Pons (tissue), 1 donor: ENCODE measurements around the gene SNX20.

Experiments
- DNase-seq: peaks from one replicate; pipeline ENCODE4 v3.0.0-alpha.2; 2016; ENCODE audit warnings: low spot score

SNX20 gene

DNA sequence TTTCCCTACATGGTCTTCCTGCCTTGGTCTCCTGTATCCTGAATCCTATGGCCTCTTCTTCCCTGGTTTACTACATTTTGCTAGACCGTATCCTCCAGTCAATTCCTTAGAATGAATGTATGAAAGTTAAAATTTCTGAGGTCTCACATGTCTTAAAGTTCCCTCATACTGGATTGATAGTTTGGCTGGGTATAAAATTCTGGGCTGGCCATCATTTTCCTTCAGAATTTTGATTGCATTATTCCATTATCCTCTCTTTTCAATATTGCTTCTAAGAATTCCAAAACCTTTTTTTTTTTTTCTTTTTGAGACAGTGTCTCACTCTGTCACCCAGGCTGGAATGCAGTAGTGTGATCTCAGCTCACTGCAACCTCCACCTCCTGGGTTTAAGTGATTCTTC is 23.1 kb upstream of the SNX20 start:
- DNase-seq, result no peak

DNA sequence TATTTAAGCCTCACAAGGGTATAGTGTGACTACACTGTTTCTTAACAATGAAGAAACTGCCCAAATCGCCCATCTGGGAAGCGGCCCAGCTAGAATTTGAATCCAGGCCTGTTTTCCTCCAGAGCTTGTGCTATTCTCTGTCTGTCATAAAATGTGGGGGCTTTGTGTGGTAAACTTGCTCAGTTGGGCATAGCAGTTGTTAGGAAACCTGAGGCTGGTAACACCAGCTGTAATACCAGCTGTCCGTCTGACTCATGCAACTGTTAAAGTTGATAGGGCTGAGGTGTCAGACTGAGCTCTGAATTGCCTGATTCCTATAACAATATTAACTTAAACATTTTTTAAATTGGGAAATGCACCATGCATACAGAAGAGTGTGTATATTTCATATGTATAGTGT is 21.6 kb upstream of the SNX20 start:
- no peak for DNase-seq

DNA sequence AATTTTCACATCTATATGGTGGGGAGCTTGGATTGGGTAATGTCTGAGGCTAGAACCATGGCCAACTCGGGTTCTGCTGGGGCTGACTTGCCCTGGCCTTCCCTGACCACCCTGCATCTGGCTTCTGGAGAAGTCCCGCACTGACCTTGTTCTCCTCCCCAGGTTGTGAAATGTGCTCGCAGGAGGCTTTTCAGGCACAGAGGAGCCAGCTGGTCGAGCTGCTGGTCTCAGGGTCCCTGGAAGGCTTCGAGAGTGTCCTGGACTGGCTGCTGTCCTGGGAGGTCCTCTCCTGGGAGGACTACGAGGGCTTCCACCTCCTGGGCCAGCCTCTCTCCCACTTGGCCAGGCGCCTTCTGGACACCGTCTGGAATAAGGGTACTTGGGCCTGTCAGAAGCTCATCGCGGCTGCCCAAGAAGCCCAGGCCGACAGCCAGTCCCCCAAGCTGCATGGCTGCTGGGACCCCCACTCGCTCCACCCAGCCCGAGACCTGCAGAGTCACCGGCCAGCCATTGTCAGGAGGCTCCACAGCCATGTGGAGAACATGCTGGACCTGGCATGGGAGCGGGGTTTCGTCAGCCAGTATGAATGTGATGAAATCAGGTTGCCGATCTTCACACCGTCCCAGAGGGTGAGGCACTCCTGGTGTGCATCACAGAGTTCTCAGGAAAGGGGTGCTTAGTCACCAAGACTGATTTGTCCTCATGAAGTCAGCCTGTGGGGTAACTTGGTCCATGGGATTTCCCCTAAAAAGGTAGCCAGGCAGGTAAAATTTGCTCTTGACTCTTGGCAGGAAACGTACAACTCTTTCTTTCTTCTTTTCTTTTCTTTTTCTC is 18.4 kb upstream of the SNX20 start:
- no peak for DNase-seq

DNA sequence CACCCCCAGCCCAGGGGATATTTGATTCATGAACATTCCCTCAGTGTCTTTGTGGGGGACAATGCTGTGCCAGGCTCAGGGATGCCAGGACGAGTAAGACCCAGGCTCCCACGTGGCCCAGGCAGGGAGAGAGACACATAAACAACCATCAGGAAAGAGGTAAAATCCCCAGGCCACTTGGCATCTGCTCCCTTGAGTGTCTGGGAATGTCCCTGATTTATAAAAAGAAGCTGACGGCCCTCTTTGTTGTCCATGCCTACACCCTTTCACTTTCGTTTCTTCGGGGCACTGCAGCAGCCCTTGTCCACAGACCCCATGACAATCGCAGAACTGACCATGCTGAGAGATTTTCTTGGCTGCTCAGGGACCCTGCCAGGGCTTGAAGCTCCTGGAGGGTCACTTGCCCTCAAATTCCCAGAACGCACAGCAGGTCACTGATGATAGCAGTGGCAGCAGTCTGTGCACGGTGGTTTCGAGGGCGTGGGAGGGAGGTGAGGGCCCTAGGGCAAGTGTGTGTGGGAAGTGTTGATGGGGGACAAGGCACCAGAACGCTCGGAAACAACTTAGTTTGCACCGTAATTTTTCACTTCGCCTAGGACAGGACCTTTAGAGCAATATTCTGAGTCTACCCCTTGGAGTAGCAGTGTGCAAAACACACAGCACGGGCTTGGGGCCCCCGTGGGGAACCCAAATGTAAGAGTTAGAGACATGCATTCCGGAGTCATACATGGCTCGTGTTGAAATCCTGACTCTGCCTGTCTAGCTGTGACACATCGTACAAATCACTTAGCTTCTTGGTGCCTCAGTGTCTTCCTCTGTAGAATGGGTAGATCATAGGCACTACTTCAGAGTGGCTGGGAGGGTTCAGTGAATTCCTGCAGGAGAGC is 17.0 kb upstream of the SNX20 start:
- peak; percentile 74 for DNase-seq

DNA sequence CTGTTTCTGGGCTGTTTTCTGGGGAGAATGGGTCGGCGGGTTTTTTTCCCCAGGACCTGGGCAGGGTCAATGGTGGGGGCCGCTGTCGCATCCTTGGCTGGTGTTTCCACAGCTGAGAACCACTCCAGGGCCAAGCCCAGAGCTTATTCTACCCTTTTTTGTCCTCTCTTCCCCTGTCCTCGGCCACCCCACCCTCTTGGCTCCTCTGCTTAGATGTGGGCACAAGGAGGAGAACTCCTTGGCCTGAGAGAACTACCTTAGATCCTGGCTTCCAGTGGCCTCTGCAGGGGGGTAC is 16.3 kb upstream of the SNX20 start:
- DNase-seq, result no peak

DNA sequence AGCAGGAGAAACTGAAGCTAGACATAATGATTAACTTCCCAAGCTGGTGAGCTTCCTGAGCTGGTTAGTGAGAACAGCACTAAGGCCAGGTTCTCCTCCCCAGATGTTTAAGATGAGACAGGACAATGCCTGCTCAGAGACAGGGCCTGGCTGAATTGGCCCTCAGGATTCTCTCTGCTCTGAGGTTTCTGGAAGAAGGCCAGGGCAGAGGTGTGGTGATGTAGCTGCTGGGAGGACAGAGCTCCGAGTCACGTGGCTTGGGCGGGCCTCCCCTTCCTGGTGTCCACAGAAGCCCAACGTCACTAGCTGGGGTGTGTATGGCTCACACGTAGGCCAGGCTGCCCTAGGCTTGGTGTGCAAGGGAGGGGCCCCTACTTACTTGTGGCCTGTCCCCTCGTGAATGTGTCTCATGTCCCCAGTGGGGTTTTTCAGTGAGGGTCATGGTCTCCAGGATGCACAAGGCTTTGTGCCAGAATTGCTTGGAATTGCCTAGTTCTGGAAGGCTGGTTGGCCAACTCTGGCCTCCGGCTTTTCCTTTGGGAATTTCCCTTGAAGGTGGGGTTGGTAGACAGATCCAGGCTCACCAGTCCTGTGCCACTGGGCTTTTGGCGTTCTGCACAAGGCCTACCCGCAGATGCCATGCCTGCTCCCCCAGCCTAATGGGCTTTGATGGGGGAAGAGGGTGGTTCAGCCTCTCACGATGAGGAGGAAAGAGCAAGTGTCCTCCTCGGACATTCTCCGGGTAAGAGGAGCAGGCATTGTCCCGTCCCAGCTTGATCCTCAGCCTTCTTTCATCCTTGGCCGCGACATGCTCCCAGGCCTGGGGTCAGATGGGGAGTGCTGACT is 15.7 kb upstream of the SNX20 start:
- DNase-seq, result peak; percentile 31

DNA sequence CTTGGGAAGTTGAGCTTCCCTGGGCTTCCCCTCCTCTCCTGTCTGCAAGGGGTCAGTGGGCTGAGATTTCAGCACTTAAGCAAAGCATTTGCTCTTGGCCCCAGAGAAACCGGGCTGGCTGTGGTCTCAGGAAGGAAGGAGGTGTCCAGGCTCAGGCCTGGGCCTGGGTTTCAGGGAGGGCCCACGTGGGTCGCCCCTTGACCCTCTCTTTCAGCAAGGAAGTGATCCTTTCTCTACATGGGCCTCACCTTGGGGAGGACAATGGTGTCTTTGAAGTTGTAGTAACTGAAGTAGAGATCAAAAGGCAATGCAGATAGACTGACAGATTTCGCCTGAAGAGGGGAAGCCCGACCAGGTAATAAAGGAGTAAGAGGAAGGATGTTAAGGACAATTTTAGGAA is 15.0 kb upstream of the SNX20 start:
- DNase-seq, result no peak

DNA sequence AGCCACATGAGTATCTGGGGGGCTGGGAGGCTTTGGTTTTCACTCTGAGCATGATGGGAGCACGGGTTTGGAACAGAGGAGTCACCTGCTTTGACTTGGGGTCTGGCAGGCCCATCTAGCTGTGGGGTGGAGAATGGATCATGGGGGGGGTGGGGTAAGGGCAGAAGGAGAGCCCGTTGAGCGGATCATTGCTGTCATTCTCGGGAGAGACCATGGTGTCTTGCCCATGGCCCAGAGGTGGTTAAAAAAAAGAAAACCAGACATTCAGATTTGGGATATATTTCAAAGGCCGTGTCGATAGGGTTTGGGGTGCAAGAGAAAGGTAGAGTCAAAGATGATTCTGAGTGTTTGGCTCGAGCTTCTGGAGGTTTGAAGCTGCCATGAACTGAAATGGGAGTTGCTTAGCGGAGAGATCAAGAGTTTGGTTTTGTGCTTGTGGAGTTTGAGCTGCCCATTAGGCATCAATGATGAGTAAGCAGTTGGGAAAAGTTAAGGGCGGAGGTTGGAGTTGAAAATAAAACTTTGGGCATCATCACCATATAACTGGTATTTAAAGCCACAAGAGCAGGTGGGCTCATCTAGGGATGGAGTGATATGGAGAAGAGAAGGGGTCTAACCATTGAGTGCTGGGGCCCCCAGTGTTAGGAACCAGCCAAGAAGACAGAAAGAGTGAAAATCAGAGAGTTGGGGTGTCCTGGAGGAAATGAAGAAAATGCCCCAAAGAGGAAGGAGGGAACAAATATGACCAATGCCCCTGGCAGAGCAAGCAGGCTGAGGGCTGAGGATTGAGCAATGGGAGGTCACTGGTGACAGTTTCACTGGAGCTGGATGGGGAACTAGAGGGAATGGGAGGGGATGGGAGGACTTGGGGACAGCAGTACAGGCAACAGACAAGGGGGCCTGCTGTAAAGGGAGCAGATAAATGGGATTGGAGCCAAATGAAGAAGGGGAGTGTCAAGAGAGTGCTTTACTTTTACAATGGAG is 14.2 kb upstream of the SNX20 start:
- DNase-seq, result peak; percentile 50

DNA sequence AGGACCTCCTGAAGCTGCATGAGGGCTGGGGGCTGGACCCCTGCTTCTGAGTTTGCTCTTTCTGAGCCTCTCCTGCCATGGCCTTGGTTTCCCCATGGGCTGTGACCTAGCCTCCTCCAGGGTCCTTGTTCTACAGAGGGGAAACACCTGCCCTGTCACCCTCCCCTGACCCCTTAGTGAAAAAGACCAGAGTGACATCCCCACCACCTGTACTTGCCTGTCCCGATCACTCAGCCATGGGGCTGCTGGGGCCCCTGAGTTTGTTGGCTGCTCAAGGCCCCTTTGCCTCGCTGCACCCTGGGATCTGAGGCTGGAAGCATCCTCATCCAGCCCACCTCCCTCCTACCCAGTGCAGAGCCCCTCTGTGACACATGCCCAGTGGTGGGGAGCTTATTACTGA is 13.1 kb upstream of the SNX20 start:
- no peak for DNase-seq

DNA sequence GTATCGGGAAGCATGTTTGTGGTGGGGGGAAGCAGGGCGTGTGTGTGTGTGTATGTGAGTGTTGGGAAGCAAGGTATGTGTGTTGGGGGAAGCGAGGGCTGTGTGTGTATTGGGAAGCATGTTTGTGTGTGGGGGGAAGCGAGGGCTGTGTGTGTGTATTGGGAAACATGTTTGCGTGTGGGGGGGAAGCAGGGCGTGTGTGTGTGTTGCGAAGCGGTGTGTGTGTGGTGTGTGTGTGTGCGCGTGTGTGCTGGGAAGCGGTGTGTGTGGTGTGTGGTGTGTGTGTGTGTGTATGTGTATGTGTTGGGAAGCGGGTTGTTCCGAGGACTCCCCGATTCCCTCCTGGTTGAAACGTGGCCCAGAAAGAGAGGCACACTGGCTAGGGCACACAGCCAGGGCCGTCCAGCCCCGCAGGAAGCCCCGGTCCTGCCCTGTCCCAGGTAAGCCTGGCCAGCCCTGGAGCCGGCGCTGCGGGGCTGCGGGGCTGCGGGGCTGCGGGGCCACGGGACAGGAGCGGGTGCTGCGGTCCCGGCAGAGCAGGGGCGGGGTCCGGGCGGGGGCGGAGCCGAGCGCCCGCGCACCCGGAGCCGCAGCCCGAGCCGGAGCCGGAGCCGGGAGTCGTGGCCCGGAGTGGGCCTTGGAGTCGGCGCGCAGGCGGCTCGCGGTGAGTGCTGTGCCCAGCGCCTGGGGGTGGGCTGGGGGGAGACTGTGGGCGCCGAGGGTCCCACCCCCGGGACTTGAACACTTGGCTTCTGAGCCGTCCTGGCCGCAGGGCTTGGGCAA is 12.1 kb upstream of the SNX20 start, which contains the start of gene NOD2:
TSS of gene NOD2 (plus strand) at position 608 of the 783 bp plus-strand sequence. CDS start 5,890 bp downstream, outside the sequence.
- no peak for DNase-seq

DNA sequence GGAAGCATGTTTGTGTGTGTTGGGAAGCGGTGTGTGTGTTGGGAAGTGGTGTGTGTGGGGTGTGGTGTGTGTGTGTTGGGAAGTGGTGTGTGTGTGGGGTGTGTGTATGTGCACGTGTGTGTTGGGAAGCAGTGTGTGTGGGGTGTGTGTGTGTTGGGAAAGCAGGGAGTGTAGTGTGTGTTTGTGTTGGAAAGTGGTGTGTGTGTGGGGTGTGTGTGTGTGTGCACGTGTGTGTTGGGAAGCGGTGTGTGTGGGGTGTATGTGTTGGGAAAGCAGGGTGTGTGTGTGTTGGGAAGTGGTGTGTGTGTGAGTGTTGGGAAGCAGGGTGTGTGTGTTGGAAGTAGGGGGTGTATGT is 11.5 kb upstream of the SNX20 start:
- no peak for DNase-seq

DNA sequence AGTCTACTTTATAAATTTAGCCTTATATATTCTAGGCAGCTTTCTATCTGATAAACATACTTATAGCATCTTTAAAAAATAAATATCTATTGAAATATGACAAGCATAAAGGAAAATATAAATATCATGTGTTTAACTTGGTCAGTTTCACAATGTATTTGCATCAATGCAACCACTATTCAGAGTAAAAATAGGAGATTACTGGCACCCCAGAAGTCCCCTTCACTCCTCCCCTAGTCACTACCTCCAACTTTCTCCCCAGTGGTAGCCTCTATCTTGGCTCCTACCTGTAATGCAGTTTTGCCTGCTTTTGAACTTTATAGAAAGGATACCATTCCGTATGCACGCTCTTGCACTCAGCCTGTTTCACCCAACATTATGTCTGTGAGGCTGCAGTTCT is 9.1 kb upstream of the SNX20 start:
- DNase-seq, result no peak

DNA sequence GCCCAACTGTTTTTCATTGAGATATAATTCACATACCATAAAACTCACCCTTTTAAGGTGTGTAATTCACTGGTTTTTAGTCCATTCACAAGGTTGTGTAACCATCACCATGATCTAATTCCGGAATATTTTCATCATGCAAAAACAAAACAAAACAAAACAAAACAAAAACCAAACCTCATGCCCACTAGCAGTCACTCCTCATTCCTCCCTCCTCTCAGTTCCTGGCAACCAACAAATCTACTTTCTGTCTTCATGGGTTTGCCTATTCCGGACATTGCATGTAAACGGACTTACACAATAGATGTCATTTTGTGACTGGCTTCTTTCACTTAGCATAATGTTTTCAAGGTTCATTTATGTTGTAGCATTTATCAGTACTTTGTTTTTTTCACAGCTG is 7.8 kb upstream of the SNX20 start:
- no peak for DNase-seq

DNA sequence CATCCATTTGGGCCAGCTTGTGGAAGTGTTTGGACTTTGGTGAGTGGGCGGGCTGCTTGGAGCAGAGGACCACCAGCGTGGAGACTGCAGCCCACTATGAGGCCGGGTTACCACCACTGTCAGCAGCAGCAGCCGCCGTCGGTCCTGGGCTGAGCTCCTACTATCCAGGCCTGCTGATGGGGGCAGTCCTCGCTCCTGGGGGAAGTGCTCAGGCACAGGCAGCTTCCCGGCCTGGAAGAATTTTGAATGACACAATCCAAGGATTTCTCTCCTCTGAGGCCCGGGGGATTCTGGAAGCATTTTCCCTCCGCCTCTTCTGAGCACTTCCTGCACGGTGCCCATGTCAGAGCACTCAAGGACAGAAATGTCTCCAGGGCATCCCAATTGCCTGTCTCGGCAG is 7.0 kb upstream of the SNX20 start:
- no peak for DNase-seq

DNA sequence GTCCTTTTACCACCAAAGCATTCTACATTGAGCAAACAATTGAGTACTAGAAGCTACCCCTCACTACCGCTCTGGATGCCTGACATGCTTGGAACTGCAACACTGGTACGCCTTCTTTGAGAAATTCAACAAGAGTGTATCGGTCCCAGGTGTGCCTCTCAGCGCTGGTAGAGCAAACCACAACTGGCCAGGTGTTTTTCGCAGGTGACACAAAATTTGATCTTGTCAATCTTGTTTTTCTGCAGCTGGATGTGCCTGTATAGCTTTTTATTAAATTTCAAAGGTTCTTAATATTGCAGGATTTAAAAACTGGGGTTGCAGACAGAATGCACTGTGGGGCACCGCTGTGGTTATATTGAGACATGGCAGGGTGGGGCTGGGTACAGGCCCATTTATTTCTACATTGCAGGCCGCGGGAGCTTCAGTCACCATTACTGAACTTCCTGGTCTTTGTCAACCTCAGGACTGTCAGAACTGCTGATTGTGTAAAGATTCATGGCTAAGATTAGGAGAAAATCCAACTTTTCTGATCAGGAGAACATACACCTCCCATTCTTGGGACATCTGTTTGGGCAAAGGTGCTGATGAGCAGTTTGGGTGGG is 4.5 kb upstream of the SNX20 start:
- no peak for DNase-seq

DNA sequence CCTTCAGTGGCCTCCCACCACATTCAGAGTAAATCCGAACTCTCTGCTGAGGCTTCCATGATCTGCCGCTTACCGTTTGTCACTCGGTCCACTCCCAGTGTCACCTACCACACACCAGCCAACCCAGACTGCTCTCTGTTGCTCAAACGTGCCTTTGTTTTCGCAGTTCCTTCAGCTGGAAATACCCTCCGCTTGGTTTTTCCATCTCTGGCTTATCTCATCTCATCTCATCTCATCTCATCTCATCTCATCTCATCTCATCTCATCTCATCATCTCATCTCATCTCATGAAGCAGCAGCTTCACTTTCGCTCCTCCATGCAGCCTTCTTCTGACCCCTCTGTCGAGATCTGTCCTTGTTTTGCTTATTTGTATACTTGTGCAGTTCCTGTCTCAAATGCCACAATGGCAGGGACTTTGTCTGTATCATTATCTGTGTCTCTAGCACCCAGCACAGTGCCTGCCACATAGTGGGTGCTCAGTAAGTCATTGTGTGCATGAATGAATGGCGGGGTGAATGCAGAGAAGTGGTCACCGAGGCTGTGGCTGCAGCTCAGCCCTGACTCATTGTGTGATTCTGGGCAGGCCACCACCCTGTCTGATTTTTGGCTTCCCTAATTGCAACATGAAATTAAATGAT is 3.8 kb upstream of the SNX20 start:
- DNase-seq, result no peak

DNA sequence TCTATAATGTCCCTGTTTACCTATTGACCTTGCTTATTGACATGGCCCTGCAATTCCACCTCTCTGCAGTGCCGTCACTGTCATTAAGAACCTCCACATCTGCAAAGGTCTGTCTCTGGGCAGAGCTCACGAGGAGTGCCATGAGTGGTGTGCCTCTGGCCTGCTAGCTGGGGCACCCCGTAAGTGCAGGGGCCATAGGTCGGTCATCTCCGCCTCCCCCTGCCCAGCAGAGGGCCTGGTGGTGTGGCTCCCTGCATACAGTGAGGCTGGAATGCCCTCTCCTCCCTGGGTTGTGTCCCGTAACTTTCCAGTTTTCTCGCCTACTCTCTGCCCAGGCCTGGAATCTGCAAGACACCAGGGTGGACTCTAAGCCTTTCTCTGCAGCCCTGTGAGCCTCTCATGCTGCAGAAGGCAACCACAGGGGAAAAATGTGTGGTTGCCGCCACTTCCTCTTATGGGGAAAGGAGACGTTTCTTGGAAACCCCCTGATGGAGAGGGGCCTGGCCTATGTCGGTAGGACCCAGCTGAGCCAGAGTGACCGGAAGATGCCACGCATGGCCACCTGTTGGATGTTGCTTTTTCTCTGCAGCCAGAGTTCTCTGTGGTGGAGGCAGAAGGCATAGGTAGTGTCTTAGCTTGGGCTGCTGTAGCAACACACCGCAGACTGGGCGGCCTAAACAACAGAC is 2.7 kb upstream of the SNX20 start:
- peak; percentile 68 for DNase-seq

DNA sequence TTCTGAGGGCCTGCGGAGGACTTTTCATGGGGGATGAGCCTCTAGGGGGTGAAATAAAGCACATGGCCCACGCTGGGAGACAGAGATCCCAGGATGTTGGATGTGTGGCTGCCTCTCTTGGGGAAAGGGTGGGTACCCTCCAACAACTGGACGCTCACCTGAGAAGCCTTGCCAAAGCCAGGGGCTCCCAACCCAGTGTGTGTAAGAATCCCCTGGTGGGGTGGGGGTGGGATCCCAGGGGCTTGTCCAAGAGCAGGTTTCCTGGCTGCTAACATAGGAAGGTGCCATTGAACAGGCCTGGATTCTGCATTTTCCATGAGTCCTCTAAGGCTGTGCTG is 587 bp downstream of the SNX20 start:
- no peak for DNase-seq
